Stimulated activated naive CD8-positive, alpha-beta T cell treated with anti-CD3 and anti-CD28 coated beads, Interleukin-15, Interleukin-2, amounts not matched to agents 100 U/mL and 50 U/mL, for 24 hours (primary cell): Measurements from ENCODE around the gene PAGE3.

Source experiments
- ATAC-seq: fragments of 150-1000 bp; cut with Tn5 transposase; one replicate; pipeline ENCODE4 v1.10.0; 2021
- DNase-seq: peaks from one replicate; pipeline ENCODE4 v3.0.0; 2021

PAGE3 gene

GRCh38 chrX:55264816-55265215 is at the start of gene PAGE3:
Gene PAGE3 (minus strand): TSS chrX:55264916. CDS start chrX:55263903, 1,013 bp downstream.
- no peak for ATAC-seq
- DNase-seq = no peak

GRCh38 chrX:55312655-55313054 is 47.9 kb upstream of the PAGE3 start:
- ATAC-seq = no peak
- no peak for DNase-seq

- DNase-seq (no peak), ATAC-seq (no peak)
These were observed 26.2 kb upstream of the PAGE3 start for GRCh38 chrX:55290963-55291362.

GRCh38 chrX:55279832-55280231 is 15.1 kb upstream of the PAGE3 start:
- no peak for ATAC-seq
- DNase-seq = no peak

GRCh38 chrX:55260806-55261205 is 3.9 kb downstream of the PAGE3 start:
- no peak for DNase-seq
- ATAC-seq = no peak

GRCh38 chrX:55253528-55253927 is 11.2 kb downstream of the PAGE3 start:
- DNase-seq (no peak), ATAC-seq (no peak)

GRCh38 chrX:55240788-55241340 is 23.9 kb downstream of the PAGE3 start:
- ATAC-seq (no peak), DNase-seq (no peak)

GRCh38 chrX:55220119-55220794 is 44.5 kb downstream of the PAGE3 start, which contains the start of gene PAGE5:
Gene PAGE5 (plus strand): TSS chrX:55220346. CDS start chrX:55221383, 1,037 bp downstream.
- DNase-seq (no peak), ATAC-seq (no peak)

- ATAC-seq (no peak), DNase-seq (no peak)
These were observed 51.3 kb downstream of the PAGE3 start for GRCh38 chrX:55213381-55213780.

GRCh38 chrX:55210931-55211677 is 53.6 kb downstream of the PAGE3 start:
- ATAC-seq (no peak), DNase-seq (no peak)
